Endothelial cell of umbilical vein (primary cell): ENCODE results near the gene ANGPTL7.

Experiments used
- CTCF ChIP-seq, 2 donors: IDR thresholded peaks; 1 replicate in 1 of 2; 2 replicates in 1 of 2; pipeline ENCODE4 v1.5.1; 2011; ENCODE audit warnings: low read length in 2 of 2, mild to moderate bottlenecking in 2 of 2, moderate library complexity in 2 of 2, control low read depth in 1 of 2, inconsistent platforms in 1 of 2, low read depth in 1 of 2; ENCODE audit not compliant: insufficient read depth in 1 of 2; ENCODE audit errors: extremely low read depth in 1 of 2
- EZH2 ChIP-seq: IDR thresholded peaks from 2 replicates; pipeline ENCODE4 v1.6.1; 2012; ENCODE audit warnings: borderline replicate concordance, low read depth, mild to moderate bottlenecking, moderate library complexity, low read length, inconsistent platforms; ENCODE audit not compliant: severe bottlenecking
- POLR2A ChIP-seq: IDR thresholded peaks from 2 replicates; pipeline ENCODE4 v1.6.1; 2012; ENCODE audit warnings: low read depth, mild to moderate bottlenecking, control low read depth, low read length

GRCh38 chr1:11144570-11145256, 44.4 kb upstream of the ANGPTL7 start:
- no peak for TF ChIP-seq CTCF (IDR thresholded peaks at IDR 0.05; ENCODE audit: extremely low read depth in 1 of 2, insufficient read depth in 1 of 2, low read depth in 1 of 2, low read length in 2 of 2)
- no peak for TF ChIP-seq EZH2
- no peak for TF ChIP-seq POLR2A
